Measurements from ENCODE around the gene HTRA2. TPM values are rescaled to one million over a fixed set of nuclear protein-coding genes. Genes with fewer than 3 reads are reported as not detected.

Gene HTRA2
- total RNA-seq, 1 donor from 2014 or later: 31.4 TPM

DNA sequence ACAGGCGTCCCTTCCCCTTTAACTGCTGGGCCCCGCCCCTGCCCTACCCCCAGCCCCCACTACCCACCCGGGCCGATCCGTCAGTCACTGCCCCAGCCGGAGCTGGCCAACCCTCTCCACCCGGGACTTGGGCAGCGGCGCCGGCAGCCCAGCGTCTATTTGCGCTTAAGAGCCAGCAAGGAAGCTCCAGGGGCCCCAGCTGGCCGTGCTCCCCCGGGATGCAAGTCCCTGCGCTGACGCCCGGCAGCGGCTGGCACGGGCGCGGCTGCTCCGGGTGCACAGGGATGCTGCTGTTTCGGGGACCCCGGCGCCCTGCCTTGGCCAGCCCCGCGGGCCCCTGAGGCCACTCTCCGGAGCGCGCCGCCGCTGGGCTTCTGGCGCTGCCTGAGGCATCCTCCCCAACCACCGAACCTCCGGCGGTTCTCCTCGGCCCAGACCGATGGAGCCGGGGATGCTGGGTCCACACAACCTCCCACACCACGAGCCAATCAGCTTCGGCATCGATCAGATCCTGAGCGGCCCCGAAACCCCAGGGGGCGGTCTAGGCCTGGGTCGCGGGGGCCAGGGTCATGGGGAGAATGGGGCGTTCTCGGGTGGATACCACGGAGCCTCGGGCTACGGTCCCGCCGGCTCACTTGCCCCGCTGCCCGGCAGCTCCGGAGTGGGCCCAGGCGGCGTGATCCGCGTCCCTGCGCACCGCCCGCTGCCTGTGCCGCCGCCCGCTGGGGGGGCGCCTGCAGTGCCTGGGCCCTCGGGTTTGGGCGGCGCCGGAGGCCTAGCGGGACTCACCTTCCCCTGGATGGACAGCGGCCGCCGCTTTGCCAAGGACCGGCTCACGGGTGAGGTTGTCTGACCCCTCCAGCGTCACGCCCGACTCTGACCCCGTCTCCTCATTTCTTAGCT lies 15.1 kb upstream of the HTRA2 start, which contains the start of gene TLX2:
Gene TLX2, plus strand, starts transcription at position 83 of the 903 bp plus-strand sequence. Its CDS starts 357 bp downstream, at position 440.
- DNase-seq (no peak), ATAC-seq (no peak)
- Histone ChIP-seq H3K27me3 (peaks cover 92% of the 10 kb centered on the region), H3K4me3 (no peak within 1 kb of the TSS), H3K9me3 (no peaks in the 10 kb centered on the region), H3K36me3 (no peaks in the 10 kb centered on the region), H3K4me1 (peaks cover 14% of the 10 kb centered on the region), H3K27ac (no peak within 1 kb of the TSS)
- intact Hi-C loops (cut with DNase I): no loop called here
- TF ChIP-seq, protein P1, sequence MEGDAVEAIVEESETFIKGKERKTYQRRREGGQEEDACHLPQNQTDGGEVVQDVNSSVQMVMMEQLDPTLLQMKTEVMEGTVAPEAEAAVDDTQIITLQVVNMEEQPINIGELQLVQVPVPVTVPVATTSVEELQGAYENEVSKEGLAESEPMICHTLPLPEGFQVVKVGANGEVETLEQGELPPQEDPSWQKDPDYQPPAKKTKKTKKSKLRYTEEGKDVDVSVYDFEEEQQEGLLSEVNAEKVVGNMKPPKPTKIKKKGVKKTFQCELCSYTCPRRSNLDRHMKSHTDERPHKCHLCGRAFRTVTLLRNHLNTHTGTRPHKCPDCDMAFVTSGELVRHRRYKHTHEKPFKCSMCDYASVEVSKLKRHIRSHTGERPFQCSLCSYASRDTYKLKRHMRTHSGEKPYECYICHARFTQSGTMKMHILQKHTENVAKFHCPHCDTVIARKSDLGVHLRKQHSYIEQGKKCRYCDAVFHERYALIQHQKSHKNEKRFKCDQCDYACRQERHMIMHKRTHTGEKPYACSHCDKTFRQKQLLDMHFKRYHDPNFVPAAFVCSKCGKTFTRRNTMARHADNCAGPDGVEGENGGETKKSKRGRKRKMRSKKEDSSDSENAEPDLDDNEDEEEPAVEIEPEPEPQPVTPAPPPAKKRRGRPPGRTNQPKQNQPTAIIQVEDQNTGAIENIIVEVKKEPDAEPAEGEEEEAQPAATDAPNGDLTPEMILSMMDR (IDR thresholded peaks at IDR 0.05): no peak

DNA sequence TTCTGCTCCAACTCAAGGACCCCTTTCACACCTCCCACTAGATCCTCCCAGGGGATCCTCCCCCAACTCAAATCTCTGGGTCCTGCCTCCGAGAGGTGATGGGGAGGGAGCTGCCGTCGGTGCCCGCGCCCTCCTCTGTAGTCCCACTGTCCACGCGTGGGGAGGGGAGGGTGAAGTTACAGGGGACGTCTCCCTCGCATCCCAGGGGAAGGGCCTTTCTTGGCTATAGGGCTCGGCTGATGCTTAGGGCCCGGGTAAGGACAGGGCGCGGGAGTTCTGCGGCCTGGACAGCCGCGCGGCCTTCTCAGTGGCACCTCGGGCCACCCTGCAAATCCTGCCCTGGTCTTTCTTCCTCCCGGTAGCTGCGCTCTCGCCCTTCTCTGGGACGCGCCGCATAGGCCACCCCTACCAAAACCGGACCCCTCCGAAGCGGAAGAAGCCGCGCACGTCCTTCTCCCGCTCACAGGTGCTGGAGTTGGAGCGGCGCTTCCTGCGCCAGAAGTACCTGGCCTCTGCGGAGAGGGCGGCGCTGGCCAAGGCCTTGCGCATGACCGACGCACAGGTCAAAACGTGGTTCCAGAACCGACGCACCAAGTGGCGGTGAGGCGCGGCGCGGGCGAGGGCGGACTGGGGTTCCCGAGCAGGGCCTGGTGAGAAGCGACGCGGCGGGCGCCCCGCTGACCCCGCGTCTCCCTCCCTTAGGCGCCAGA lies 14.3 kb upstream of the HTRA2 start:
- Histone ChIP-seq H3K9me3 (no peaks in the 10 kb centered on the region), H3K36me3 (no peaks in the 10 kb centered on the region), H3K27me3 (peaks cover 98% of the 10 kb centered on the region), H3K4me3 (peak overlapping the region; percentile 38), H3K27ac (no peak overlapping the region), H3K4me1 (peaks cover 14% of the 10 kb centered on the region)
- ATAC-seq (peak; percentile 35), DNase-seq (peak; percentile 72)
- intact Hi-C loops (cut with DNase I): no loop called here
- TF ChIP-seq, protein P1 (IDR thresholded peaks at IDR 0.05): no peak

DNA sequence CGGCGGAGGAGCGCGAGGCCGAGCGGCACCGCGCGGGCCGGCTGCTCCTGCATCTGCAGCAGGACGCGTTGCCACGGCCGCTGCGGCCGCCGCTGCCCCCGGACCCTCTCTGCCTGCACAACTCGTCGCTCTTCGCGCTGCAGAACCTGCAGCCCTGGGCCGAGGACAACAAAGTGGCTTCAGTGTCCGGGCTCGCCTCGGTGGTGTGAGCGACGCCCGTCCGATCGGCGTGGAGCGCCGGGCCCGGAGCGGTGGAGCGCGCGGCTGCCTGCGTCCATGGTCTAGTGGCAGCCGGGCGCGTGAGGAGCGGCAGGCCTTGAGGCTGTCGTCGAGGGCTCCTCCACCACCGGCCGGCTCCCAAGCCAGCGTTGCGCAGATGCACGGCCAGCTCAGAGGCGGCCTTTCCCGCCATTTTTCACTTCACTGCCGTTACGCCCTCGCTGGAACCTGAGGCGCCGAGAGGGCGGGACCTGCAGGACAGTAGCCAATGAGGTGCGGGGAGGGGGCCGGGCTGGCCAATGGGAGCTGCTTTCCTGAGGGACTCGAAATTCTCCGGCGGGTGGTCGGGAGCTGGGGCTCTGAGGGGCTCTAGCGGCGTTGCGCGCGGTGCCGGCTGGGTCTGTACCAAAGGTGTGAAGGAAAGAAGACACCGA lies 13.6 kb upstream of the HTRA2 start:
- Histone ChIP-seq H3K4me3 (peak overlapping the region; percentile 38), H3K9me3 (no peaks in the 10 kb centered on the region), H3K27ac (no peak overlapping the region), H3K27me3 (peaks cover 94% of the 10 kb centered on the region), H3K36me3 (no peaks in the 10 kb centered on the region), H3K4me1 (peaks cover 14% of the 10 kb centered on the region)
- ATAC-seq (peak; percentile 82), DNase-seq (peak; percentile 83)
- TF ChIP-seq, protein P1 (IDR thresholded peaks at IDR 0.05): no peak
- intact Hi-C loops (cut with DNase I): no loop called here

DNA sequence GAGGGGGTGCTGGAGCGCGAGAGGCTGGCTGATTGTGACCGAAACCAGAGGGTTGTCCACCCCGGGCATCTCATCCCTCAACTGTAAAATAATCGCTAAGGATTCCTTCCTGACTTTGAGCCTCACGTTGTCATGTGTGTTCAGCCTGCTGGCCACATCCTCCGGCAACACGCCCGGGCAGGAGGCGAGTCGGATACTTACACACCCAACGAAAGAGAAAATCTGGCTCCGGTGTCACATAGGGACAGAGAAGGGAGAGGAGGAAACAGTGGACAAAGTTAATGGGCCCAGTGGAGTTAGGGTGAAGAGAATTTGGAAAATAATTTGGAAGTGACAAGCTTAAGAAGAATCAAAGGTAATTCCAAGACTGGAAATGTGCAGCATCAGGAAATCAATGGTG lies 13.1 kb upstream of the HTRA2 start:
- peak overlapping the region; percentile 38 for H3K4me3 ChIP-seq
- TF ChIP-seq, protein P1 (IDR thresholded peaks at IDR 0.05): no peak
- no peaks in the 10 kb centered on the region for H3K9me3 ChIP-seq
- H3K4me1 ChIP-seq: peaks cover 14% of the 10 kb centered on the region
- DNase-seq (no peak), ATAC-seq (no peak)
- H3K36me3 ChIP-seq: no peaks in the 10 kb centered on the region
- intact Hi-C loops (cut with DNase I): no loop called here
- no peak overlapping the region for H3K27ac ChIP-seq
- H3K27me3 ChIP-seq: peaks cover 89% of the 10 kb centered on the region

DNA sequence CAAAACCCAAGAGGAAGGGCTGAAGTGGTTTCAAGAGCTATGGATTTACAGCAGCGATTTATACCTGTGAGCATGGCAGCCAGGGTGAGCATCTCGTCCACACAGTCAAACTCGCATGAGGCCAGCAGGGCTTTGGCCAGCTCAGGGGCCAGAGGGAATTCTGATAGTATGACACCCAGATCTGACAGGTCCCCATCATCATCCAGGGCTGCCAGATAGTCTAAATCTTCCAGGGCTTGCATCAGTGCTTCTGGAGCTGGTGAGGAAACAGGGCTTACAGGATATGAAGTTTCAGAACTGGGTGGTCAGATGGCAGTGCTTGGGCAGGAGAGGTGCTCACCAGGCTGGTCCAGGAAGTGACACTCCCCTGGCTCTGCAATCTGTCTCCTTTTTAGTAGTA lies 7.2 kb upstream of the HTRA2 start:
- no peaks in the 10 kb centered on the region for H3K9me3 ChIP-seq
- DNase-seq: no peak
- intact Hi-C loops (cut with DNase I): no loop called here
- no peak overlapping the region for H3K4me3 ChIP-seq
- peaks cover 30% of the 10 kb centered on the region for H3K27me3 ChIP-seq
- no peak for ATAC-seq
- H3K36me3 ChIP-seq: peaks cover 17% of the 10 kb centered on the region
- no peaks in the 10 kb centered on the region for H3K4me1 ChIP-seq
- no peak overlapping the region for H3K27ac ChIP-seq
- TF ChIP-seq, protein P1 (IDR thresholded peaks at IDR 0.05): no peak
